ENCODE data around the gene CAMK2B.
A peak's percentile ranks its signal among the peaks of the same experiment; 100 is the strongest.

CAMK2B gene

DNA sequence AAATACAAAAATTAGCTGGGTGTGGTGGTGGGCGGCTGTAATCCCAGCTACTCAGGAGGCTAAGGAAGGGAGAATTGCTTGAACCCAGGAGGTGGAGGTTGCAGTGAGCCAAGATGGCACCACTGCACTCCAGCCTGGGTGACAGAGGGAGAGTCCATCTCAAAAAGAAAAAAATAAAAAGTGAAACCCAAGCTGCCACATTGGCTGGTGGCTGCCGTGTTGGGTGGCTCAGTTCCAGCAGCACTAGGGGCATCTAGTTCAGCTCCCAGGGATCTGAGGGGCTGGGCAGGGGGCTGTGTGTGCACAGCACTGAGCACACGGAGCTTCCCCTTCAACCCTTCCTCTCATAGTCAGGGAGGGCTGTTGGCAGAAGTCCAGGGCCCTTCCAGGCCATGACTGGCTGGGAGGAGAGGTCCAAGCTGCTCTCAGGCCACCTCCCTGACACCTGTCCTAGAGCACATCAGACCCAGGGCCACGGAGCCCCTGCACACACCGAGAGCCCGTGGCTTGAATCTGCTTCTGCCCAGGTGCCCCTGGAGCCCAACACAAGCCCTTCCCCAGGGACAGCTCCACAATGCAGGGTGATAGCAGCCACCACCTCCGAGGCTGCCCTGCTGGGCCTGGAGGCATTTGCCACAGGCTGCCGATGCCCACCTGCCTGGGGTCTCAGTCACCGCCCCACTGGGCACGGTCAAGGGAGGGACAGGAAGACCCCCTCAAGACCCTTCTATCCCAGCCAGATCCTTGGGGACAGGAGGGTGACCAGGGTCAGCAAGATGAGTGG lies 77.3 kb downstream of the CAMK2B start:
- DNase-seq: peak; percentile 23

- DNase-seq: no peak
Observed at GRCh38 chr7:44246396-44247113, 78.8 kb downstream of the CAMK2B start.

DNA sequence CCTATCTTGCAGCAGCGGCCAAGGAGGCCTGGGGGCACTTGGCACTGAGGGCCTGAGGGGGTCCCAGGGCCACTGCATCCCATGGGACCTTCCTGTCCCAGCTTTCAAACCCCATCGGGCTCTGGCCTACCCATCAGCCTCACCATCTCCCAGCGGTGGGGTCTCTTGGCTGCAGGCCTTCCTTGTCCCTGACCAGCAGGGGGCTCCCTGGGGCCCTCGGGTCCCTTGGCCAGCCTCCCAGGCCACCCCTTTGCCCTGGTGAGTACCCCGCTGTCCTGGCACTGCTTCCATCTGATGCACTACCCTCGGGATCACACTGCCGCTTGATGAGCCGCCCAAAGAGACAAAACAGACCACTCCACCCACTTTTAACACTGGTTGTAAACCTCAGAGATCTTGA lies 81.1 kb downstream of the CAMK2B start:
- DNase-seq: no peak

GRCh38 chr7:44242091-44242490 lies 83.3 kb downstream of the CAMK2B start:
- no peak for DNase-seq

- peak; percentile 44 for DNase-seq
Observed at GRCh38 chr7:44240983-44241510, 84.3 kb downstream of the CAMK2B start.

DNA sequence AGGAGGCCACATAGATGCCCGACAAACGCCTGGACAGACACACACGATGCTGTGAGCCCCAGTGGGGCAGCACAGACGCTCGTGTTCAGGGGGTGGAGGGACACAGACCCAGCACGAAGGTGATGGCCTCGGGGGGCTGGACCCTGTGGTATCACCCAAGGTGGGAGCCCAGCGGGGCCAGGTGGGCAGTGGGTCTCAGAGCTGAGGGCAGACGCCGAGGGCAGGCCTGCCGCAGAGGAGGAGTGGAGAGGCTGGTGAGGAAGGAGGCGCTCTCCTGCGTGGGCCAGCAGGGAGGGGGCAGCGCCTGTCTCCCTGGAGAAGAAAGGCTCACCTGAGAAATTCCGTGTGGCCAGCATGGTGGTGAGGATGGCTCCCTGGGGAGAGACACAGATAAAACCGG lies 85.0 kb downstream of the CAMK2B start:
- DNase-seq: no peak

GRCh38 chr7:44239361-44239760 lies 86.0 kb downstream of the CAMK2B start:
- DNase-seq: no peak

DNA sequence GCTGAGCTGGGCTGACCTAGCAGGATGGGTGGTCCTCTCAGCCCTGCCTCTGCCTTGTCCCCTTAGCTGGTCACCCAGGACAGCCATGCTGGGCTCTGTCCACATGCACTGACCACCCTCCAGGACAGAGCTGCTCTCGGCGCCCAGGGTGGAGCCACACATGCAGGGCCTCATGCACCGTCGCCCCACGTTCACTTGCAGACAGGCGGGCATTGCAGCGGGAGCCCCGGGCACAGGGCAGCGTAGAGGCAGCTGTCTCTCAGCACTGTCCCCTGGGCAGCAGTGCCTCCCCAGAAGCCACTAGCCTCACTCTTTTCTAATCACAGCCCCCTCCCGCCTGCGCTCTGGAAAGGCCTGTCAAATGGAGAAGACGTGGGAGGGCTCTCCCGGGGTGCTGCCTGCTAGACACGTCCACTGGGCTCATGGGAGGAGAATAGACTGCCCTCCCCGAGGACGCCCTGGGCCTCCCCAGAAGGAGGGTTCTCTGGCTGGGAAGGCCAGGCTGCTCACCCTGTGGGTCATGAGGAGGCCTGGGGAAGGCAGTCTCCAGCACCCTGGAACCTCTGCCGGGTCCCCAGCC lies 87.2 kb downstream of the CAMK2B start:
- no peak for DNase-seq

DNA sequence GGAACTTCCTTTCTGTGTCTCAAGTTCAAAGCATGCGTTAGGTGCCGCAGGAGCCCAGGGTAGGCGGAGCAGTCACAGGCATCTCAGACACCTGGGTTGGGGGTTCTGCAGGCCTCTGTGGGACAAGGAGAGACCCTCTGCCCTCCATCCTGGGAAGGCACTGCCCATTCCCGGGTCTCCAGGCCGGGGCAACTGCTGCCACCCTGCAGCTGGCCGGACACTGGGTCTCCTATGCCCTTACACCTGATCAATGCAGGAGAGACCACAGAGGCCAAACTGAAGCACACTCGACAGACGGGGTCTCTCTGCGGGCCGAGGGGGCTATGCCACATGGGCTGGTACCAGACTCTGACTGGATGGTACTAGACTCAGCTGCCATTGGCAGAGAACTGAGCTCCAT lies 87.7 kb downstream of the CAMK2B start:
- DNase-seq: no peak

- no peak for DNase-seq
Observed at GRCh38 chr7:44236333-44236728, 89.1 kb downstream of the CAMK2B start.

- DNase-seq: peak; percentile 13
Observed at GRCh38 chr7:44235582-44236332, 89.6 kb downstream of the CAMK2B start.

DNA sequence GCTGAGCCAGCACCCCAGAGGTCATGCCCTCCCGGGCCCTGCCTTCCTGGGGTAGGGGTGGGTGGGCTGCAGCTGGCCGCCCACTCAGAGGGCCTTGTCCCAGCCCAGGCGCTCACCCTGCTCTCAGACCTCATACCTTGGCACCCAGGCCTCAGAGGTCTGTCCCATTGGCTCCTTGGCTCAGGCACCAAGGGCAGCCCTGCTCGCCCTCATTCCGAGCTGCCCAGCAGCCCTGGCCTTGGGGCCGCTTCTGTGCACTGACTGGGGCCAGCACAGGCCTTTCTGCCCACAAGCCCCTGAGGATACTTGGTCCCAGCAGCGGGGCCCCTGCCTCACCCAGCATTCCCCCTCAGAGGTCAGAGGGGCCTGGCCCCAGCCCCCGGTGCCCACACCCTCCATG lies 90.3 kb downstream of the CAMK2B start:
- DNase-seq: no peak

GRCh38 chr7:44232901-44233715 lies 92.3 kb downstream of the CAMK2B start:
- no peak for DNase-seq

- DNase-seq: no peak
Observed at GRCh38 chr7:44232396-44232795, 93.0 kb downstream of the CAMK2B start.

DNA sequence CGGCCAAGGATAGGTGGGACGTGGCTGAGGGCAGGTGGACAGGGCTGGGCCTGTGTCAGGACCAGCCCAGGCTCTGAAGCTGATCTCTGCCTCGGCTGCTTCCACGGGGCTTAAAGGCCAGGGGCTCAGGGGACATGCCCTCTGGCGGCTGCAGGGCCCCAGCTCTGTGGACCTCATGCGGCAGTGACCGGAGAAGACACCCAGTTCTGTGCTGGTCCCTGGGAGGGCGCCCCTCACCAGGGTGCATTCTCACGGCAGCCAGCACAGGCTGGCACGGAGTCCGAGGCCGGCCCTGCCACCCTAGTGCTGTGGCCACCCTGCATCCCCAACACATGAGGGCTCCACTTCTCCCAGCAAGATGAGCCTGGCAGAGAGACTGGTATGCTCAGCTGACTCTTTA lies 94.3 kb downstream of the CAMK2B start:
- no peak for DNase-seq

DNA sequence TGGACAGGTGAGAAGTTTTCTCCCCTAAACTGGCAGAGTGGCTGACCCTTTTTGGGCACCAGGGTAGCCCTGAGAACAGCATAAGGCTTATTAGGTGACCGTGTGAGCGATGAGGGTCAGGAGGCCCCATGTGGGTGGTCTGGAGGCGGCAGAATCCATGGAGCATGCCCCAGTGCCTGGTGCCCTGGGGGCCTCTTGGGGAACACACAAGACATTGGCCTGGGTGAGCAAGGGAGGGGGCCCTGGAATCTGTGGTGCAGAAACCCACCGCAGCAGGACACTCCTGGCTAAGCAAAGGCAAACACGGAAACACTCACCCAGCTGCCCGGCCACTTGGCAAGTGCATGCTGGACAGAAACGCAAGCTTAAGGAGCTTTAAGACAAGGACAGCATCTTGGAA lies 95.1 kb downstream of the CAMK2B start:
- DNase-seq: no peak

GRCh38 chr7:44229546-44230105 lies 95.8 kb downstream of the CAMK2B start:
- DNase-seq: no peak

GRCh38 chr7:44228571-44229350 lies 96.6 kb downstream of the CAMK2B start:
- no peak for DNase-seq

DNA sequence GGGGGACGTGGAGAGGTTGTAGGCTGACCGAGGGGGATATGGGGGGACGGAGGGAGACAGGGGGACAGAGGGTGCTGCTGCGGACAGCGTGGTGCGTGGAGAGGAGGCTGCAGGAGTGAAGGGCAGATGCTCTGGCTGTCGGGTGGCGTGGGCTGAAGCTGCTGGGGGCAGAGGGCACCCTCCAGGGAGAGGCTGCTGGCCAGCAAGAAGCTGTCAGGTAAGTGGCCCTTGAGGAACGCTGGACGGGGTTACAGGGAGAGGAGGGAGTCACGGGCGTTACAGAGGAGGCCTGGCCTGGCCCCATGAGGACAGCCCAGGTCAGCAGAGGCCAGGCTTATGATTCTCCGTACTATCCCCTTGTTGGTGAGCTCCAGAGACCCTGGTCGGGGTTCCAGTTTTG lies 97.5 kb downstream of the CAMK2B start:
- no peak for DNase-seq

DNA sequence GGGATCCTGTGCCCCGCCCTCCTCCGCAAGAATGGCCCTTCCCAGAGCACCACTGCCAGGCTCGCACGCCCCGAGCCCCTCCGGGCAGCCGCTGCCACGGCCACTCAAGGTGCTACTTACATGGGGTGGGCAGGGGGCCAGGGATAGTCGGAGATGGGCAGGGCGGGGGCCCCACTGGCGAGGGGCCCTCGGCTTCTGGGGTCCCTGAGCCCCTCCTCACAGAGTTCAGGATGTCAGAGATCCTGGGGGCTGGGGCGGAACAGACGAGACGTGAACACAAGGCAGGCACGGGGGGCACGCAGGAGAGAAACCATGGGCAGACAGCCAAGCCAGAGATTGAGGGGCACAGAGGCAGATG lies 99.0 kb downstream of the CAMK2B start:
- DNase-seq: no peak

Measured in NCI-H1092 treated with DMSO at 0.1 percent for 48 hours (cell line).